ENCODE measurements around the gene ABCB10. TPM values are rescaled to one million over a fixed set of nuclear protein-coding genes. Genes with fewer than 3 reads are reported as not detected.
"Not testable (repeated sequence)": the region's sequence is repeated elsewhere in the genome, so short reads cannot be mapped to it uniquely, and the experiment has no call there.

Gene ABCB10
- total RNA-seq, 4 donors from 2014 or later, result 16.5 to 41.0 (median 20.9) TPM

GRCh38 chr1:229567109-229567868, 8.8 kb upstream of the ABCB10 start:
- Histone ChIP-seq H3K36me3 (no peaks in the 10 kb centered on the region), H3K4me3 (no peak overlapping the region), H3K4me1 (no peaks in the 10 kb centered on the region), H3K27me3 (no peaks in the 10 kb centered on the region), H3K27ac (no peak overlapping the region), H3K9me3 (no peaks in the 10 kb centered on the region)
- DNase-seq, result no peak
- TF ChIP-seq CTCF (IDR thresholded peaks at IDR 0.05) (no peak), POLR2A (IDR thresholded peaks at IDR 0.05) (no peak)

GRCh38 chr1:229563701-229564100, 5.2 kb upstream of the ABCB10 start:
- no peaks in the 10 kb centered on the region for H3K36me3 ChIP-seq
- peak overlapping the region in 2 of 4 donors; percentile 38 to 70 for H3K27ac ChIP-seq
- TF ChIP-seq POLR2A (IDR thresholded peaks at IDR 0.05), result no peak
- no peak for TF ChIP-seq CTCF (IDR thresholded peaks at IDR 0.05)
- no peaks in the 10 kb centered on the region for H3K9me3 ChIP-seq
- H3K4me1 ChIP-seq, result peaks cover 0 to 5% (median 0%) of the 10 kb centered on the region in 4 donors
- DNase-seq, result no peak
- H3K27me3 ChIP-seq, result no peaks in the 10 kb centered on the region
- H3K4me3 ChIP-seq, result peak overlapping the region in 1 of 4 donors; percentile 28

GRCh38 chr1:229563241-229563640, 4.7 kb upstream of the ABCB10 start:
- Histone ChIP-seq H3K9me3 (no peaks in the 10 kb centered on the region), H3K4me3 (no peak overlapping the region), H3K4me1 (peaks cover 0 to 5% (median 0%) of the 10 kb centered on the region in 4 donors), H3K27me3 (no peaks in the 10 kb centered on the region), H3K27ac (peak overlapping the region in 2 of 4 donors; percentile 38 to 70), H3K36me3 (no peaks in the 10 kb centered on the region)
- no peak for DNase-seq
- TF ChIP-seq CTCF (IDR thresholded peaks at IDR 0.05) (no peak), POLR2A (IDR thresholded peaks at IDR 0.05) (no peak)

GRCh38 chr1:229562686-229563085, 4.2 kb upstream of the ABCB10 start:
- no peak for TF ChIP-seq CTCF (IDR thresholded peaks at IDR 0.05)
- TF ChIP-seq POLR2A (IDR thresholded peaks at IDR 0.05), result no peak
- peak overlapping the region in 2 of 4 donors; percentile 38 to 70 for H3K27ac ChIP-seq
- H3K4me1 ChIP-seq, result peaks cover 0 to 5% (median under 1%) of the 10 kb centered on the region in 4 donors
- H3K27me3 ChIP-seq, result no peaks in the 10 kb centered on the region
- H3K36me3 ChIP-seq, result no peaks in the 10 kb centered on the region
- no peak overlapping the region for H3K4me3 ChIP-seq
- no peak for DNase-seq
- H3K9me3 ChIP-seq, result no peaks in the 10 kb centered on the region

GRCh38 chr1:229561141-229561540, 2.6 kb upstream of the ABCB10 start:
- TF ChIP-seq POLR2A (IDR thresholded peaks at IDR 0.05), result no peak
- no peak for TF ChIP-seq CTCF (IDR thresholded peaks at IDR 0.05)
- no peak for DNase-seq
- H3K27ac ChIP-seq, result no peak overlapping the region
- H3K27me3 ChIP-seq, result no peaks in the 10 kb centered on the region
- no peaks in the 10 kb centered on the region for H3K9me3 ChIP-seq
- H3K4me3 ChIP-seq, result no peak overlapping the region
- no peaks in the 10 kb centered on the region for H3K36me3 ChIP-seq
- peaks cover 0 to 17% (median 3%) of the 10 kb centered on the region in 4 donors for H3K4me1 ChIP-seq

GRCh38 chr1:229560124-229560523, 1.6 kb upstream of the ABCB10 start:
- not testable (repeated sequence) for H3K27me3 ChIP-seq, H3K27ac ChIP-seq, H3K36me3 ChIP-seq, DNase-seq, H3K9me3 ChIP-seq, H3K4me3 ChIP-seq
- peaks cover 0 to 27% (median 3%) of the 10 kb centered on the region in 4 donors for H3K4me1 ChIP-seq

GRCh38 chr1:229559336-229559801, 862 bp upstream of the ABCB10 start:
- not testable (repeated sequence) for H3K36me3 ChIP-seq, H3K9me3 ChIP-seq, H3K27me3 ChIP-seq, DNase-seq
- peaks cover 0 to 31% (median 3%) of the 10 kb centered on the region in 4 donors for H3K4me1 ChIP-seq
- H3K27ac ChIP-seq, result peak overlapping the region; percentile 77 to 98 (median 96)
- H3K4me3 ChIP-seq, result peak overlapping the region; percentile 78 to 97 (median 90)

Data from Peyer's patch (tissue), 4 donors.